Rectal smooth muscle tissue (tissue), 1 donor: ENCODE results near the gene SELENOM.
A peak's percentile ranks its signal among the peaks of the same experiment; 100 is the strongest.

Experiments used
- H3K27ac ChIP-seq: one replicate; pipeline ENCODE4 v1.7.0; 2013; ENCODE audit warnings: low read depth, low read length, inconsistent platforms
- H3K27me3 ChIP-seq: one replicate; pipeline ENCODE4 v1.7.0; 2013; ENCODE audit warnings: low read length; ENCODE audit not compliant: control insufficient read depth, insufficient read depth
- H3K36me3 ChIP-seq: one replicate; pipeline ENCODE4 v1.7.0; 2013; ENCODE audit warnings: low read length; ENCODE audit not compliant: control insufficient read depth, insufficient read depth
- H3K4me1 ChIP-seq: one replicate; pipeline ENCODE4 v1.7.0; 2013; ENCODE audit warnings: low read length; ENCODE audit not compliant: control insufficient read depth, insufficient read depth
- H3K4me3 ChIP-seq: one replicate; pipeline ENCODE4 v1.7.0; 2013; ENCODE audit warnings: low read length
- H3K9ac ChIP-seq: one replicate; pipeline ENCODE4 v1.7.0; 2013; ENCODE audit warnings: low read length

SELENOM gene

DNA sequence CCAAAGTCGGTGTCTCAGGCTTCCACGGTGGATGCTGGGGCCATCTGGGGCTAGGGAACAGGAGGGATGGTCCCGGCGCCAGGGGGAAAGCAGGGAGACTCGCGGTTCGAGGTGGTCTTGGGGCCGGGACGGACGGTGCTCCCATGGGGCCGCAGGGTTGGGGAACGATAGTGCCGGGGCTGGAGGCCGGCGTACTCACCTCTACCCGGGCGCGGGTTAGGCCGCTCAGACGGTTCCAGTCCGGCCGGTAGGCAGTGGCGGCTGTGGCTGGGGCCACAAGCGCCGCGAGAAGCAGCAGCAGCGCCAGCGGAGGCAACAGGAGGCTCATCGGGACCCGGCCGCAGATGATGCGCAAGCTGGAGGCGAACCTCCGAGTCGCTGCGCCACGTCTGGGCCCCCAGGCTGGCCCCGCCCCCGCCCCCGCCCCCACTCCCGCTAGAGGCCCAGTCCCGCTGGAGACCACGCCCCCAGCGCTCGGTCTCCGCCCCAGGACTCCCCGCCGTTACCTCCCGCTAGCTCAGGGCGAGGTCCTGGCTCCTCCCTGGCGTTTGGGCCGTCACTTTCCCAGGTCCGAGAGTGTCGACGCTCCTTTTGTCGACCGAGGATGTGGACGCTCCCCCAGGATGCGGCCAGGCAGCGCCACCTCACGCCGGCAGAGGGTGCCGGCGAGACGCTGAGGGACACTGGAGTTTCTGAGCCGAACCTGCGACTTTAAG, at the start of gene SELENOM:
Gene SELENOM, minus strand, starts transcription at position 391 of the 716 bp plus-strand sequence. Its CDS starts 63 bp downstream, at position 328.
- H3K9ac ChIP-seq, result peak within 1 kb of the TSS; percentile 86
- peak within 1 kb of the TSS; percentile 82 for H3K4me3 ChIP-seq
- peak within 1 kb of the TSS; percentile 100 for H3K27ac ChIP-seq
- peaks cover 2% of the 10 kb centered on the region for H3K36me3 ChIP-seq
- H3K4me1 ChIP-seq, result peaks cover 28% of the 10 kb centered on the region
- H3K27me3 ChIP-seq, result no peaks in the 10 kb centered on the region

DNA sequence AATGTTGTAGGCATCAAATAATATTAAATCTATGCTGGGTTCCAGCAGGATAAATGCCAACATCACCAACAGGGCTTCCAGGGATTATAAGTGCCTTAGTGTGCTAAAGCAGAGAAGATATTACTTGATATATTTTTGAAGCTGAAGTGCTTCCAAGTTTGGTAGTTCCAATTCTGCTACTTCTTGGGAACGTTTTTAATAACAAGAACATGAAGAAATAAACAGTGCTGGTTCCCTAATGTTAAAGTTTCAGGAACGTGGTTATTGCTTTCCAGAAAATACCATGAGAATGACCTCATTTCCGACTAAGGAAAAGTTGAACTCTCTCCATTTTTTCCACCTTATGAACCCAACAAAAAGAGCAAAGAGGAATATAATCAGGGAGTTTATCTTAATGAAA, 48.1 kb upstream of the SELENOM start:
- no peaks in the 10 kb centered on the region for H3K36me3 ChIP-seq
- no peaks in the 10 kb centered on the region for H3K27me3 ChIP-seq
- no peak overlapping the region for H3K9ac ChIP-seq
- no peak overlapping the region for H3K4me3 ChIP-seq
- H3K27ac ChIP-seq, result peak overlapping the region; percentile 38
- H3K4me1 ChIP-seq, result peaks cover 10% of the 10 kb centered on the region

DNA sequence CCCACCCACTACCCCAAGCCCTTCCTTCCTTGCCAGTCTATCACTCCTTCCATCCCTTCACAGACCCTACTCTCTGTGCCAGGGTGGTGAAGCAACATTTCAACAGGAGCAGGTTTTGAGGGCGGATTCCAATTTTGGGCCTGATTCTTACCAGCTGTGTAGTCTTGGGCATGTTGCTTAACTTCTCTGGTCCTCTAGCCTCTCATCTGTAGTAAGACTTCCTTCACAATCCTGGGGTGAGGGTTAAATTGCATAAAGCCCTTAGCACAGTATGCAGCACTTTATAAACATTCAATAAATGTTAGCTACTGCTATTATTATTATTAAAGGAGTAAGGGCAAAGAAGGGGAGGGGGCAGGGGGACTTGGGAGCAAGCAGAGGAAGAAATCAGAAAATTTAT, 47.6 kb upstream of the SELENOM start:
- no peak overlapping the region for H3K9ac ChIP-seq

GRCh38 chr22:31153357-31153756, 46.0 kb upstream of the SELENOM start:
- no peaks in the 10 kb centered on the region for H3K36me3 ChIP-seq
- H3K27me3 ChIP-seq, result no peaks in the 10 kb centered on the region
- no peak overlapping the region for H3K9ac ChIP-seq
- H3K4me1 ChIP-seq, result peaks cover 13% of the 10 kb centered on the region
- H3K4me3 ChIP-seq, result no peak overlapping the region
- H3K27ac ChIP-seq, result no peak overlapping the region

More for the DNA sequence above, 47.6 kb upstream of the SELENOM start:
- Histone ChIP-seq H3K4me3 (no peak overlapping the region), H3K36me3 (no peaks in the 10 kb centered on the region), H3K27ac (peak overlapping the region; percentile 38), H3K4me1 (peaks cover 10% of the 10 kb centered on the region), H3K27me3 (no peaks in the 10 kb centered on the region)

- Histone ChIP-seq H3K27ac (no peak overlapping the region), H3K4me1 (peaks cover 13% of the 10 kb centered on the region), H3K27me3 (no peaks in the 10 kb centered on the region), H3K9ac (no peak overlapping the region), H3K4me3 (no peak overlapping the region), H3K36me3 (no peaks in the 10 kb centered on the region)
Measured at GRCh38 chr22:31151872-31152271, 44.5 kb upstream of the SELENOM start.

- Histone ChIP-seq H3K9ac (no peak overlapping the region), H3K36me3 (no peaks in the 10 kb centered on the region), H3K4me1 (peaks cover 10% of the 10 kb centered on the region), H3K27me3 (no peaks in the 10 kb centered on the region), H3K27ac (no peak overlapping the region), H3K4me3 (no peak overlapping the region)
Measured at GRCh38 chr22:31150615-31151014, 43.2 kb upstream of the SELENOM start.

- Histone ChIP-seq H3K9ac (no peak overlapping the region), H3K36me3 (no peaks in the 10 kb centered on the region)
Measured at GRCh38 chr22:31148953-31149627, 41.7 kb upstream of the SELENOM start.

GRCh38 chr22:31148488-31148887, 41.1 kb upstream of the SELENOM start:
- H3K9ac ChIP-seq, result no peak overlapping the region

More at GRCh38 chr22:31148953-31149627, 41.7 kb upstream of the SELENOM start:
- no peak overlapping the region for H3K4me3 ChIP-seq
- H3K27me3 ChIP-seq, result no peaks in the 10 kb centered on the region
- no peak overlapping the region for H3K27ac ChIP-seq
- peaks cover 4% of the 10 kb centered on the region for H3K4me1 ChIP-seq

DNA sequence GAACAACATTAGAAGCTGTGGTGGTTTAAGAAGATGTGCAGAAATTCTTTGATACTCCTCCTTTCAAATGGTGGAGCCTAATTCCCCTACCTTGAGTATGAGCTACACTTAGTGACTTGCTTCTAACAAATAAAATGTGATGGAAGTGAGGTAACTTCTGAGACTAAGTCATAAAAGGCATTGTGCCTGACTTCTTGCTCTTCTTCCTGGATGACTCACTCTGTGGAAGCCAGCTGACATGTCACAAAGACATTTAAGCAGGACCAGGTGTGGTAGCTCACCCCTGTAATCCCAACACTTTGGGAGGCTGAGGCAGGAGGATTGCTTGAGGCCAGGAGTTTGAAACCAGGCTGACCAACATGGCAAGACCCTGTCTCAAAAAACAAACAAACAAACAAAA, 36.9 kb upstream of the SELENOM start:
- Histone ChIP-seq H3K4me1 (peaks cover 4% of the 10 kb centered on the region), H3K9ac (no peak overlapping the region), H3K27ac (no peak overlapping the region)

More at GRCh38 chr22:31148488-31148887, 41.1 kb upstream of the SELENOM start:
- Histone ChIP-seq H3K27ac (no peak overlapping the region), H3K36me3 (no peaks in the 10 kb centered on the region), H3K4me3 (no peak overlapping the region), H3K27me3 (no peaks in the 10 kb centered on the region), H3K4me1 (peaks cover 4% of the 10 kb centered on the region)

GRCh38 chr22:31143537-31143936, 36.2 kb upstream of the SELENOM start:
- no peak overlapping the region for H3K27ac ChIP-seq
- no peak overlapping the region for H3K9ac ChIP-seq
- no peaks in the 10 kb centered on the region for H3K36me3 ChIP-seq
- H3K4me1 ChIP-seq, result no peaks in the 10 kb centered on the region
- H3K4me3 ChIP-seq, result no peak overlapping the region
- no peaks in the 10 kb centered on the region for H3K27me3 ChIP-seq

More for the DNA sequence above, 36.9 kb upstream of the SELENOM start:
- Histone ChIP-seq H3K4me3 (no peak overlapping the region), H3K36me3 (no peaks in the 10 kb centered on the region), H3K27me3 (no peaks in the 10 kb centered on the region)

GRCh38 chr22:31143038-31143437, 35.7 kb upstream of the SELENOM start:
- H3K27me3 ChIP-seq, result no peaks in the 10 kb centered on the region
- no peak overlapping the region for H3K9ac ChIP-seq
- no peaks in the 10 kb centered on the region for H3K4me1 ChIP-seq
- no peak overlapping the region for H3K4me3 ChIP-seq
- no peak overlapping the region for H3K27ac ChIP-seq
- no peaks in the 10 kb centered on the region for H3K36me3 ChIP-seq

DNA sequence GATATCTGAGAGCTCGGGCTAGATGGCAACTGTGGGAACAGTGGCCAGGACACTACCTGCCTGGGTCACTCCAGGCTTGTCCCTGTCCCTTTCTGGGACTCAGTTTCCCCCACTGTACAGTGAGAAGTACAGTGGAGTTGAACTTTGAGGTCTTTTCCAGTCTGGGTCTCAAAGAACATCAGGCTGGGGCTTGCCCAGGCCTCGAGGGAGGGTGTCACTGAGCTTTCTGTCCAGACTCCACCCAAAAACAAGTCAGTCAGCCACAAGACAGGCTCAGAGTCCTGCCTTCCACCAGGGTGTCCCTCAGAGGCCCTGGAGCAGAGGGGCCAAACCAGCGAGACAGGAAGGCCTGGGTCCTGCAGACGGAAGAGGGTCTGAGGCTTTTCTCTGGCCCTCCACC, 34.9 kb upstream of the SELENOM start:
- Histone ChIP-seq H3K9ac (no peak overlapping the region), H3K4me1 (no peaks in the 10 kb centered on the region), H3K27me3 (no peaks in the 10 kb centered on the region), H3K36me3 (no peaks in the 10 kb centered on the region), H3K27ac (no peak overlapping the region), H3K4me3 (no peak overlapping the region)
